Measurements from ENCODE around the gene SLC9A3. TPM values are rescaled to one million over a fixed set of nuclear protein-coding genes. Genes with fewer than 3 reads are reported as not detected.

SLC9A3 gene
- total RNA-seq, 2 donors from 2014 or later = 0.21 to 1.1 TPM

DNA sequence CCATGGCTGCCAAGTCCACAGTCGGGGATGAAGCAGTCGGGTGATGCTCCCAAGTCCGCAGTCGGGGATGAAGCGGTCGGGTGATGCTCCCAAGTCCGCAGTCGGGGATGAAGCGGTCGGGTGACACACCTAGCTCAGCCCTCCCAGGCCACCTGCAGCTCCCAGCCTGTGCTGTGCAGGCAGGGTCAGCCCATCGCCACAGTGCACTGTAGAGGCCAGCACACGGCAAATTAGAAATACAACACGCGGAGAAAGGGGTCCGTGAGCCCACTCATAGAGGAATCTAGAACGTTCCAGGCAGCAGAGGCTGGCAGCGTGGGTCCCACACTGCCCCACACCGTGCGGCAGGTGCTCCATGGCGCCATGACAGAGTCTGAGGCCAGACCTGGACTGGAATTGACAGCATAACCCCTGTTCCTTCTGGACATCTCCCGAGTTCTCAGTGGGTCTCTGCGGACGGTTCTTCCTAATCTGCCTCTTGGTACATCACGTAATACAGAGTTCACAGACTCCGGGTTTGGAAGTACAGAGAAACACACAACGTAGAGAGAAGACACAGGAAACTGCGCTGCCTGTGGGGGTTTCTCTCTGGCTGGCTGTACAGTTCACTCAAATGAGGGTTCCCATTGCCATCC, 89.0 kb downstream of the SLC9A3 start:
- Mint-ChIP-seq H3K36me3 (no peaks in the 10 kb centered on the region), H3K27ac (no peak overlapping the region), H3K27me3 (no peaks in the 10 kb centered on the region), H3K4me1 (ENCODE audit: low read depth in 2 of 2) (no peaks in the 10 kb centered on the region), H3K4me3 (no peak overlapping the region), H3K9me3 (no peaks in the 10 kb centered on the region)
- DNase-seq (ENCODE audit: low spot score) = no peak
- no peak for ATAC-seq

- Mint-ChIP-seq H3K4me3 (no peak overlapping the region), H3K36me3 (no peaks in the 10 kb centered on the region), H3K9me3 (no peaks in the 10 kb centered on the region), H3K4me1 (ENCODE audit: low read depth in 2 of 2) (peaks cover 0 to 3% of the 10 kb centered on the region in 2 donors), H3K27me3 (no peaks in the 10 kb centered on the region), H3K27ac (no peak overlapping the region)
- ATAC-seq (no peak), DNase-seq (ENCODE audit: low spot score) (no peak)
Measured at GRCh38 chr5:434443-435146, 89.7 kb downstream of the SLC9A3 start.

GRCh38 chr5:433836-434235, 90.4 kb downstream of the SLC9A3 start:
- DNase-seq (ENCODE audit: low spot score) (no peak), ATAC-seq (no peak)
- no peak overlapping the region for H3K4me3 Mint-ChIP-seq
- H3K4me1 Mint-ChIP-seq (ENCODE audit: low read depth in 2 of 2) = peaks cover 0 to 3% of the 10 kb centered on the region in 2 donors
- H3K27me3 Mint-ChIP-seq = no peaks in the 10 kb centered on the region
- H3K9me3 Mint-ChIP-seq = no peaks in the 10 kb centered on the region
- H3K36me3 Mint-ChIP-seq = no peaks in the 10 kb centered on the region
- H3K27ac Mint-ChIP-seq = no peak overlapping the region

DNA sequence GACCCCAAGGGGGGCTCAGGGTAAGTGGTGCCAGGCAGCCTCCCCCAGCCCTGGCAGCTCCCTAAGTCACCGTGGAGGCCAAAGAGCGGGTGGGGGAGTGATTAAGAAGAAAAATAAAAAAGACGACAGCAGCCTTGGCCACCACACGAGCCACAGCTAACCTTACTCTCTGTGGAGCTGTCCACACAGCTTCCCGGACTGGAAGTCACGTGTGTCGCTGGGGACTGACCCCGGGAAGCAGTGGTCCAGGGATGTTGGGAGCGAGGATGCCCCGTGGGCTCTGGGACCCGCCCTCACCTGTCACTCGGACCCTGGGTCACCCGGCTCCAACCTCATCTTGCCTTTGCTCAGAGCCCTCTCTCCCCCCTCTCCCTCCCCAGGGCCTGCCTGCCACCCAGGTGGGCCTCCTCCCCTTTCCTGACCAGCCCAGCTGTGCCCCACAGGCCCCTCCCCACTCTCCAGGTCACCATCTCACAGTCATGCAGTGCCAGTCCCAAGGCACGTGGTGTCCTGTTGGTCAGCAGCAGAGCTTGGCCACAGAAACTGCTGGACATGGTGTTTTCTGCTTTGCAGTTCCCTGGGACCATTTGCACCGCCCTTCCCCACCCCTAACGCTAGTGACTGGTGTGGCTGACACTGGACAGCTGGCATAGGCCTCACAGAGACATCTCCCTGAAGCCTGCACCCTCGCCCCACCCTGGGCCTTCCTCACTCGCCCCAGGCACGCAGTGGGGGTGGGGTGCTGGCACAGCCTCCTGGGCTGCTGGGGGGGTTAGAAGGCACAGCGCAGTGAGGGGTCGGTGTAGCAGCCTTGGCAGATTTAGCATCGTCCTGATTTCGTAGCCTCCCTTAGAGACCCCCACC, 91.1 kb downstream of the SLC9A3 start:
- Mint-ChIP-seq H3K36me3 (no peaks in the 10 kb centered on the region), H3K4me3 (no peak overlapping the region), H3K4me1 (ENCODE audit: low read depth in 2 of 2) (peaks cover 0 to 3% of the 10 kb centered on the region in 2 donors), H3K9me3 (no peaks in the 10 kb centered on the region), H3K27ac (no peak overlapping the region), H3K27me3 (peaks cover 0 to under 1% of the 10 kb centered on the region in 2 donors)
- DNase-seq (ENCODE audit: low spot score) (no peak), ATAC-seq (no peak)

DNA sequence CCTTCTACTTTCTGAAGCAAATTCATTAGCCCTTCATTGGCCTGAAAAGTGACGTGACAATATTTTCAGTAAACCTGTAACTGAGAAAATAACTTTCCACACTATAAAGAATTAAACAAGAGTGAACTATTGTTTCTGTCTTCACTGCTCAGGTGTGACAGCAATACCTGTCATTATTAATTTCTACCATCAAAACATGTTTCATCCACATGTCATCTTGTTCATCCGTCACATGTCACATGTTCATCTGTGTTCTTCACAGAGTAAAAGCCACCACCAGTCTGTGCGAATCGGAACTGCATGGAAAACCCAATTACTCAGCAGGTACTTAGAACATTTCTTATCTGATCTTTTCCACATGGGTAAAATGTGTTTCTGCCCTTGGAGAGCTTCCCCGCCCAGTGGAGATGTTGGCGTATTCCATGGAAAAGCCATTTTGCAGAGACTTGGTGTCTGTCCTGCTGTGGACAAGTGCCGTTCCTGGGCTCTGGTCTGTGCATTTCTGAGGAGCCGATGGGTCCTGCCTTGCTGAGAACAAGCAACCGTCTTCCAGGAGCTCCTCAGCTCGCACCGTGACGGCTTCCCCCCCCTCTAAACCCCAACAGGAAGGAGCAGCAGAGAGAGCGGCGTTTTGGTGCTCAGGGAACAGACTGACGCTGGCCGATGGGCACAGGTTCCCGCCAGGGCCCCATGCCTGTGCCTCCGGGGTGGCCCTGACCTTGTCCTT, 91.9 kb downstream of the SLC9A3 start:
- H3K27ac Mint-ChIP-seq = no peak overlapping the region
- H3K4me3 Mint-ChIP-seq = no peak overlapping the region
- H3K9me3 Mint-ChIP-seq = no peaks in the 10 kb centered on the region
- H3K4me1 Mint-ChIP-seq (ENCODE audit: low read depth in 2 of 2) = peaks cover 0 to 3% of the 10 kb centered on the region in 2 donors
- no peaks in the 10 kb centered on the region for H3K36me3 Mint-ChIP-seq
- ATAC-seq (no peak), DNase-seq (ENCODE audit: low spot score) (no peak)
- peaks cover 0 to 4% of the 10 kb centered on the region in 2 donors for H3K27me3 Mint-ChIP-seq

DNA sequence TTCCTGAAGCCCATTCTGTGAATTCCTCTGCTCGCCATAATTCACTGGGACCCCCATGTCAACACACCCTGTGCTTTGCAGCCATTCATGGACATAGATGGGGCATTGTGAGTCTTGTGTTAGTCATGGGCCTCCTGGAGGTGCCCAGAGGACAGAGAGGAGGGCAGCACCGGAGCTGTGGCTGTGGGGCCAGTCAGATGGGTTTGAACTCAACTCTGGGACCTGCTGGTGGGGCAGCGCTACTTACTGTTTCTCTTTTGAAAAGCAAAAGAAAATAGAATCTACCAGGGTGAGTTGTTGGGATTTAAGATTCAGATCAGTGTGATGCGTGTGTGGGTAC, 92.6 kb downstream of the SLC9A3 start:
- Mint-ChIP-seq H3K4me3 (no peak overlapping the region), H3K9me3 (no peaks in the 10 kb centered on the region), H3K4me1 (ENCODE audit: low read depth in 2 of 2) (peaks cover under 1 to 3% of the 10 kb centered on the region in 2 donors), H3K36me3 (no peaks in the 10 kb centered on the region), H3K27me3 (peaks cover 3 to 6% of the 10 kb centered on the region in 2 donors), H3K27ac (no peak overlapping the region)
- DNase-seq (ENCODE audit: low spot score) (no peak), ATAC-seq (no peak)

DNA sequence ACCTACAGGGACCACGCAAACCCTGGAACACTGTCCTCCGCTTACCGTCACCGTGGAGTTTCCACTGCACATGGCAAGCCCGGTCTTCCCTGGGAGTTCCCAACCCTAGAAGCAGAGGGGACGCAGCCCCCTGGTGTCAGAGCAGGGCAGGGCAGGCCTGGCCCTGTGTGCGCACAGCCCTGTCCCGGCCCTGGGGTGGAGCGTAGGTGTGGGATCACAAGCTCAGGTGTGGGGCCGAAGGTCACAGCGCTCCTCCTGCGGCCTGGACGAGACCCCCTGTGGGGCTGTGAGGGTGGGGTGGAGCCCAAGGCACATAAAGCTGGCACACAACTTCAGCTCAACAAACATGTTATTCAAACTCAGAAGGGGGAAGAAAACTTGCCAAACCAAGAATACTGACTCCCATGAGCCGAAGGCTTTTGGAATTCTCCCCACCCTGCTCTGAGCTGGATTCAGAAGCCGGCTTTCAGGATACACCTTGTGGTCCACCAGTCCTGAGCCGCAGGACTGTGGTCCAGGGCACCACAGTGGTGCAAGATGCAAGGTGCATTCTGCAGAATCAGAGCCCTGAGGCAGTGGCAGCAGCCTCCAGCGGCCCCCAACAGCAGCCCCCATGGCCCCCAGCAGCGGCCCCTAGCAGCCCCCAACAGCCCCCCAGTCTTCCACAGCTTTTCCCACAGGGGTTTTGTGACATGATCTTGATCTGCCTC, 93.1 kb downstream of the SLC9A3 start:
- Mint-ChIP-seq H3K4me1 (ENCODE audit: low read depth in 2 of 2) (peaks cover 6 to 7% of the 10 kb centered on the region in 2 donors), H3K27ac (no peak overlapping the region), H3K4me3 (no peak overlapping the region), H3K9me3 (no peaks in the 10 kb centered on the region), H3K36me3 (no peaks in the 10 kb centered on the region), H3K27me3 (peaks cover 8 to 11% of the 10 kb centered on the region in 2 donors)
- DNase-seq (ENCODE audit: low spot score) (no peak), ATAC-seq (peak; percentile 67 to 78)

- no peak overlapping the region for H3K4me3 Mint-ChIP-seq
- no peak overlapping the region for H3K27ac Mint-ChIP-seq
- H3K27me3 Mint-ChIP-seq = peaks cover 13% of the 10 kb centered on the region in 2 donors
- no peaks in the 10 kb centered on the region for H3K36me3 Mint-ChIP-seq
- DNase-seq (ENCODE audit: low spot score) = no peak
- ATAC-seq = no peak
- no peaks in the 10 kb centered on the region for H3K9me3 Mint-ChIP-seq
- peaks cover 7% of the 10 kb centered on the region in 2 donors for H3K4me1 Mint-ChIP-seq (ENCODE audit: low read depth in 2 of 2)
Measured at GRCh38 chr5:430214-430925, 93.9 kb downstream of the SLC9A3 start.

DNA sequence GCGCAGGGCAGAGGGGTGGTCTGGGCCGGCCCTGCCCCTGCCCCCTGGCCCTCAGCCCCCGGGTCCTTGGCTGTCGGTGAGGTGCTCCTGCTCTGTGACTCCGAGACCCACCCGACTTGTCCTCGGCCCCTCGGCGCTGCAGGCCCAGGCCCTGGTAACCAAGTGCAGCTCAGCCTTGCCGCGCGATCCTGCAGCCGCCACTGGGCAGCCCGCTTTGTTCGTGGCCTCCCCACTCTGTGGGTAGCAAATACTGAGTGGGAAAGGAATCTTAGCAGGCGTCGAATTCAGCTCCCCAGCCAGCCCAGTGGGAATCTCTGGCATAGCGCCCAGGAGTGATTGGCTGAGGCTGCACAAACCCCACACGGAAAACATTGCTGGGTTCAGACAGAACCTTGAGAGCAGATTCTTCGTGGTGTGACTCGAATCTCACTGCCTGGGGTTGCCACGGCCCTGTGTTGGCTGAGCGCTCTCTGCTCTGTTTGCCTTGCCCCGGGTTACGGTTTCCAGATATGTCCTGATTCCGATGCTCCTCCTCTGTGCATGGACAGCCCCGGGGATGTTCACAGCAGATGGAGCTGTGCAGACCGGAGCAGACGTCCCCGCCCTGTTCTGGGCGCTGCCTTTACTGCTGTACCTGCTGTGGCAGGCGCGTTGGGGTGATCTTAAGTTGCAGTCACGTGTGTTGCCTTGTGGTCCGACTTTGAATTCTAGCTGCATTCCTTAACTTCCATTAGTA, 94.6 kb downstream of the SLC9A3 start:
- Mint-ChIP-seq H3K4me3 (no peak overlapping the region), H3K4me1 (ENCODE audit: low read depth in 2 of 2) (peaks cover 7 to 9% of the 10 kb centered on the region in 2 donors), H3K27ac (no peak overlapping the region), H3K36me3 (no peaks in the 10 kb centered on the region), H3K27me3 (peaks cover 13% of the 10 kb centered on the region in 2 donors), H3K9me3 (no peaks in the 10 kb centered on the region)
- DNase-seq (ENCODE audit: low spot score) (no peak), ATAC-seq (no peak)

- Mint-ChIP-seq H3K27me3 (peaks cover 13% of the 10 kb centered on the region in 2 donors), H3K4me3 (no peak overlapping the region), H3K27ac (no peak overlapping the region), H3K9me3 (no peaks in the 10 kb centered on the region), H3K4me1 (ENCODE audit: low read depth in 2 of 2) (peaks cover 7 to 9% of the 10 kb centered on the region in 2 donors), H3K36me3 (no peaks in the 10 kb centered on the region)
- ATAC-seq (peak in 1 of 2 donors; percentile 5), DNase-seq (ENCODE audit: low spot score) (no peak)
Measured at GRCh38 chr5:428754-429452, 95.3 kb downstream of the SLC9A3 start.

DNA sequence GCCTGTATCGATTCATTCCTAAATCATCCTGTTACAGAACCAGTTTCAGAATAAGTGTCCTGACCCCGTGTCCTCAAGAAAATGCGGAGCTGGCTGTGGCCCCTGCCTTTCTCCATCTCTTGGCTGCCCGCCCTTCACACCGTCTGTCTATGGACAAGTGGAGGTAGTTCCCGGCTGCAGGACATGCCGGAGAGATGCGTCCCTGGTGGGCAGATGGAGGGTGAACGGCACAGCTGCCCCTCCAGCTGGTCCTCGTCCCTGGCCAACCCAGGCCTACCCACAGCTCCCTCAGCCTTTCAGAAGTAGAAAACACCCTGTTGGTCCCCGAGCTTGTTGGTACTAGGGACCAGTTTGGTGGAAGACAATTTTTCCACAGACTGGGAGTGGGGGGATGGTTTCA, 96.0 kb downstream of the SLC9A3 start:
- DNase-seq (ENCODE audit: low spot score) (no peak), ATAC-seq (no peak)

More for the DNA sequence above, 96.0 kb downstream of the SLC9A3 start:
- Mint-ChIP-seq H3K27ac (no peak overlapping the region), H3K4me1 (ENCODE audit: low read depth in 2 of 2) (peaks cover 7 to 13% of the 10 kb centered on the region in 2 donors), H3K9me3 (no peaks in the 10 kb centered on the region), H3K36me3 (no peaks in the 10 kb centered on the region), H3K27me3 (peaks cover 13% of the 10 kb centered on the region in 2 donors), H3K4me3 (no peak overlapping the region)

All from natural killer cell treated with Interleukin-12 subunit alpha and Interleukin-12 subunit beta and Interleukin-15 and Interleukin-18, amount 100 ng/mL, for 72 hours (primary cell).